Measurements from ENCODE around the gene CCDC171.
"Not testable (repeated sequence)": the region's sequence is repeated elsewhere in the genome, so short reads cannot be mapped to it uniquely, and the experiment has no call there.

Gene CCDC171

GRCh38 chr9:15522130-15522755 lies 30.6 kb upstream of the CCDC171 start:
- no peaks in the 10 kb centered on the region for H3K4me1 ChIP-seq (ENCODE audit: insufficient read depth, low read length, severe bottlenecking)
- H3K9ac ChIP-seq (ENCODE audit: low read length): no peak overlapping the region
- no peaks in the 10 kb centered on the region for H4K20me1 ChIP-seq (ENCODE audit: insufficient read depth, low read length)
- H3K4me2 ChIP-seq (ENCODE audit: low read length): no peak overlapping the region
- no peak overlapping the region for H3K27ac ChIP-seq (ENCODE audit: low read depth, low read length, poor library complexity, severe bottlenecking)
- no peak overlapping the region for H2AFZ ChIP-seq (ENCODE audit: low read length)
- no peaks in the 10 kb centered on the region for H3K9me3 ChIP-seq (ENCODE audit: low read length)
- no peaks in the 10 kb centered on the region for H3F3A ChIP-seq (ENCODE audit: insufficient read depth, low read length)
- H3K36me3 ChIP-seq (ENCODE audit: insufficient read depth, low read length): no peaks in the 10 kb centered on the region
- H3K9me2 ChIP-seq (ENCODE audit: low read depth, low read length): no peaks in the 10 kb centered on the region
- no peak overlapping the region for H3K4me3 ChIP-seq (ENCODE audit: low read depth, low read length, poor library complexity, severe bottlenecking)
- H3K79me2 ChIP-seq (ENCODE audit: insufficient read depth, low read length): no peaks in the 10 kb centered on the region
- TF ChIP-seq EZH2 (IDR thresholded peaks at IDR 0.05; ENCODE audit: borderline replicate concordance, low read length): no peak
- TF ChIP-seq, protein P1, sequence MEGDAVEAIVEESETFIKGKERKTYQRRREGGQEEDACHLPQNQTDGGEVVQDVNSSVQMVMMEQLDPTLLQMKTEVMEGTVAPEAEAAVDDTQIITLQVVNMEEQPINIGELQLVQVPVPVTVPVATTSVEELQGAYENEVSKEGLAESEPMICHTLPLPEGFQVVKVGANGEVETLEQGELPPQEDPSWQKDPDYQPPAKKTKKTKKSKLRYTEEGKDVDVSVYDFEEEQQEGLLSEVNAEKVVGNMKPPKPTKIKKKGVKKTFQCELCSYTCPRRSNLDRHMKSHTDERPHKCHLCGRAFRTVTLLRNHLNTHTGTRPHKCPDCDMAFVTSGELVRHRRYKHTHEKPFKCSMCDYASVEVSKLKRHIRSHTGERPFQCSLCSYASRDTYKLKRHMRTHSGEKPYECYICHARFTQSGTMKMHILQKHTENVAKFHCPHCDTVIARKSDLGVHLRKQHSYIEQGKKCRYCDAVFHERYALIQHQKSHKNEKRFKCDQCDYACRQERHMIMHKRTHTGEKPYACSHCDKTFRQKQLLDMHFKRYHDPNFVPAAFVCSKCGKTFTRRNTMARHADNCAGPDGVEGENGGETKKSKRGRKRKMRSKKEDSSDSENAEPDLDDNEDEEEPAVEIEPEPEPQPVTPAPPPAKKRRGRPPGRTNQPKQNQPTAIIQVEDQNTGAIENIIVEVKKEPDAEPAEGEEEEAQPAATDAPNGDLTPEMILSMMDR (IDR thresholded peaks at IDR 0.05; ENCODE audit: low read length): no peak
- no peaks in the 10 kb centered on the region for H3K27me3 ChIP-seq (ENCODE audit: insufficient read depth, low read length)

GRCh38 chr9:15524845-15525455 lies 27.9 kb upstream of the CCDC171 start:
- H3K27me3 ChIP-seq (ENCODE audit: insufficient read depth, low read length): no peaks in the 10 kb centered on the region
- H3K9me3 ChIP-seq (ENCODE audit: low read length): 0 out of 2 replicates have a peak, but pooled peaks cover 2% of the 10 kb centered on the region
- H4K20me1 ChIP-seq (ENCODE audit: insufficient read depth, low read length): no peaks in the 10 kb centered on the region
- no peaks in the 10 kb centered on the region for H3K36me3 ChIP-seq (ENCODE audit: insufficient read depth, low read length)
- no peak overlapping the region for H3K4me2 ChIP-seq (ENCODE audit: low read length)
- H3K79me2 ChIP-seq (ENCODE audit: insufficient read depth, low read length): no peaks in the 10 kb centered on the region
- no peaks in the 10 kb centered on the region for H3K4me1 ChIP-seq (ENCODE audit: insufficient read depth, low read length, severe bottlenecking)
- H3F3A ChIP-seq (ENCODE audit: insufficient read depth, low read length): no peaks in the 10 kb centered on the region
- H3K4me3 ChIP-seq (ENCODE audit: low read depth, low read length, poor library complexity, severe bottlenecking): no peak overlapping the region
- TF ChIP-seq, protein P1 (IDR thresholded peaks at IDR 0.05; ENCODE audit: low read length): no peak
- TF ChIP-seq EZH2 (IDR thresholded peaks at IDR 0.05; ENCODE audit: borderline replicate concordance, low read length): no peak
- H3K9ac ChIP-seq (ENCODE audit: low read length): no peak overlapping the region
- no peak overlapping the region for H3K27ac ChIP-seq (ENCODE audit: low read depth, low read length, poor library complexity, severe bottlenecking)
- H2AFZ ChIP-seq (ENCODE audit: low read length): no peak overlapping the region
- H3K9me2 ChIP-seq (ENCODE audit: low read depth, low read length): no peaks in the 10 kb centered on the region

GRCh38 chr9:15525958-15526357 lies 26.9 kb upstream of the CCDC171 start:
- Histone ChIP-seq H3K27ac (ENCODE audit: low read depth, low read length, poor library complexity, severe bottlenecking) (no peak overlapping the region), H4K20me1 (ENCODE audit: insufficient read depth, low read length) (no peaks in the 10 kb centered on the region), H3K4me1 (ENCODE audit: insufficient read depth, low read length, severe bottlenecking) (no peaks in the 10 kb centered on the region), H3F3A (ENCODE audit: insufficient read depth, low read length) (no peaks in the 10 kb centered on the region), H2AFZ (ENCODE audit: low read length) (no peak overlapping the region), H3K36me3 (ENCODE audit: insufficient read depth, low read length) (no peaks in the 10 kb centered on the region), H3K4me3 (ENCODE audit: low read depth, low read length, poor library complexity, severe bottlenecking) (no peak overlapping the region), H3K9me3 (ENCODE audit: low read length) (0 out of 2 replicates have a peak, but pooled peaks cover 2% of the 10 kb centered on the region), H3K79me2 (ENCODE audit: insufficient read depth, low read length) (no peaks in the 10 kb centered on the region), H3K4me2 (ENCODE audit: low read length) (no peak overlapping the region), H3K9ac (ENCODE audit: low read length) (no peak overlapping the region), H3K27me3 (ENCODE audit: insufficient read depth, low read length) (no peaks in the 10 kb centered on the region), H3K9me2 (ENCODE audit: low read depth, low read length) (no peaks in the 10 kb centered on the region)
- TF ChIP-seq EZH2 (IDR thresholded peaks at IDR 0.05; ENCODE audit: borderline replicate concordance, low read length): no peak
- TF ChIP-seq, protein P1 (IDR thresholded peaks at IDR 0.05; ENCODE audit: low read length): no peak

DNA sequence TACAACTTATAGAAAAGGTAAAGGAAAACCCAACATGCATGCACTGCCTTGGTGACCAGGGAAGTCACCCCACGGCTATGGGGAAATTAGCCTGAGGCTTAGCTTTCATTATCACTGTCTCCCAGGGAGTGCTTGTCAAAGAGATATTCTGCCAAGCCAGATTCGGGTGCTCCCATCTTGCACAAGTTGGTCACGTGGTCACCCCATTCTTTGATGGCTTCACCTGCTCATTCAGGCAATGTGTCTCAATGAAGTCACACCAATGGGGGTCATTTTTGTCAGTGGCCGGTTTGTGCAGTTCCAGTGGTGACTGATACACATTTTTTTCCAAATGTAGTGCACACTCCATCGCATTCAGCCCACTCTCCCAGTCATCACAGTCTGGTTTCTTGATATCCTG lies 25.8 kb upstream of the CCDC171 start:
- not testable (repeated sequence) for H3K36me3 ChIP-seq (ENCODE audit: insufficient read depth, low read length); H3K27me3 ChIP-seq (ENCODE audit: insufficient read depth, low read length); H3K9me2 ChIP-seq (ENCODE audit: low read depth, low read length); H2AFZ ChIP-seq (ENCODE audit: low read length); H3K4me2 ChIP-seq (ENCODE audit: low read length); H3K27ac ChIP-seq (ENCODE audit: low read depth, low read length, poor library complexity, severe bottlenecking); H3K9ac ChIP-seq (ENCODE audit: low read length); H3K4me3 ChIP-seq (ENCODE audit: low read depth, low read length, poor library complexity, severe bottlenecking); H3K79me2 ChIP-seq (ENCODE audit: insufficient read depth, low read length); H4K20me1 ChIP-seq (ENCODE audit: insufficient read depth, low read length); H3F3A ChIP-seq (ENCODE audit: insufficient read depth, low read length); H3K4me1 ChIP-seq (ENCODE audit: insufficient read depth, low read length, severe bottlenecking); H3K9me3 ChIP-seq (ENCODE audit: low read length)

Data from OCI-LY1 (cell line).